Smooth muscle cell (in vitro differentiated cells): ENCODE measurements around the gene PTPRN2. TPM values are rescaled to one million over a fixed set of nuclear protein-coding genes. Genes with fewer than 3 reads are reported as not detected.

Experiments used
- DNase-seq: peaks from one replicate; lab custom pipeline; 2025; ENCODE audit not compliant: unreplicated experiment; lab: John Stamatoyannopoulos, UW
- H2AFZ ChIP-seq: fragments of 200-600 bp; sonication (generic); 2 replicates; pipeline ENCODE4 v1.6.0; 2016; ENCODE audit warnings: antibody characterized with exemption, low read depth, mild to moderate bottlenecking
- H3F3A ChIP-seq: fragments of 200-600 bp; sonication (generic); 2 replicates; pipeline ENCODE4 v1.6.0; 2017; ENCODE audit warnings: antibody characterized with exemption, low read depth
- H3K27ac ChIP-seq: fragments of 200-600 bp; sonication (generic); 2 replicates; pipeline ENCODE4 v1.5.1; 2016; ENCODE audit warnings: low read depth, mild to moderate bottlenecking
- H3K27me3 ChIP-seq: fragments of 200-600 bp; sonication (generic); 2 replicates; pipeline ENCODE4 v1.6.1; 2016; ENCODE audit warnings: low read depth, mild to moderate bottlenecking
- H3K36me3 ChIP-seq: fragments of 200-600 bp; sonication (generic); 2 replicates; pipeline ENCODE4 v1.5.1; 2016; ENCODE audit warnings: low read depth
- H3K4me1 ChIP-seq: fragments of 200-600 bp; sonication (generic); 2 replicates; pipeline ENCODE4 v1.5.1; 2016; ENCODE audit warnings: low read depth
- H3K4me2 ChIP-seq: fragments of 200-600 bp; sonication (generic); 2 replicates; pipeline ENCODE4 v1.6.0; 2016; ENCODE audit warnings: mild to moderate bottlenecking
- H3K4me3 ChIP-seq: fragments of 200-600 bp; sonication (generic); 2 replicates; pipeline ENCODE4 v1.5.1; 2016; ENCODE audit warnings: mild to moderate bottlenecking
- H3K79me2 ChIP-seq: fragments of 200-600 bp; sonication (generic); 2 replicates; pipeline ENCODE4 v1.6.0; 2016; ENCODE audit warnings: low read depth, mild to moderate bottlenecking
- H3K9ac ChIP-seq: fragments of 200-600 bp; sonication (generic); 2 replicates; pipeline ENCODE4 v1.6.0; 2016; ENCODE audit warnings: low read depth
- H3K9me3 ChIP-seq: fragments of 200-600 bp; sonication (generic); replicated peaks from 2 replicates; pipeline ENCODE4 v1.5.1; 2016; ENCODE audit warnings: low read depth
- H4K20me1 ChIP-seq: fragments of 200-600 bp; sonication (generic); 2 replicates; pipeline ENCODE4 v1.6.0; 2016; ENCODE audit warnings: low read depth
- CTCF ChIP-seq: fragments of 200-600 bp; sonication (generic); IDR thresholded peaks from 2 replicates; pipeline ENCODE4 v1.5.1; 2017; ENCODE audit warnings: borderline replicate concordance, mild to moderate bottlenecking, antibody characterized with exemption; ENCODE audit not compliant: insufficient read depth, poor library complexity, severe bottlenecking
- whole genome bisulfite sequencing: methylation state at CpG from one replicate; pipeline ENCODE4 v1.1.7; 2016; ENCODE audit warnings: low lambda C conversion rate; 5-methylcytosine and 5-hydroxymethylcytosine counted together
- polyA plus RNA-seq: library from polyadenylated mRNA; unstranded; fragments of >200 nt; fragmentation: Nextera tagmentation; extraction: Ambion mirVana; gene quantifications from 2 replicates; pipeline ENCODE4 v1.2.1, GENCODE V29; 2016
- total RNA-seq: library from RNA; depleted of rRNA; stranded (reverse); fragments of >200 nt; gene quantifications from 2 replicates; pipeline ENCODE4 v1.2.3, GENCODE V29; 2014

PTPRN2 gene
- total and polyA plus RNA-seq, 2 experiments from 2014 or later, result 0.09 to 0.87 TPM

- no peak for DNase-seq
- WGBS, result 16% methylated on average over 21 of the region's 21 CpGs
Observed at GRCh38 chr7:157682946-157683746, 904.5 kb downstream of the PTPRN2 start.

GRCh38 chr7:157682064-157682945 is 905.3 kb downstream of the PTPRN2 start:
- no peaks in the 10 kb centered on the region for H3K36me3 ChIP-seq
- no peak overlapping the region for H3K27ac ChIP-seq
- no peaks in the 10 kb centered on the region for H3K79me2 ChIP-seq
- peaks cover 55% of the 10 kb centered on the region for H3K4me1 ChIP-seq
- no peak overlapping the region for H2AFZ ChIP-seq
- H4K20me1 ChIP-seq, result no peaks in the 10 kb centered on the region
- H3K9ac ChIP-seq, result no peak overlapping the region
- H3K4me3 ChIP-seq, result no peak overlapping the region
- TF ChIP-seq CTCF, result no peak
- no peak overlapping the region for H3K4me2 ChIP-seq
- WGBS, result 49% methylated on average over 28 of the region's 28 CpGs
- H3K27me3 ChIP-seq, result peaks cover 100% of the 10 kb centered on the region
- no peak for DNase-seq
- no peaks in the 10 kb centered on the region for H3F3A ChIP-seq
- no peaks in the 10 kb centered on the region for H3K9me3 ChIP-seq

More at GRCh38 chr7:157682946-157683746, 904.5 kb downstream of the PTPRN2 start:
- Histone ChIP-seq H3K79me2 (no peaks in the 10 kb centered on the region), H2AFZ (no peak overlapping the region), H3K9me3 (no peaks in the 10 kb centered on the region), H3K27me3 (peaks cover 100% of the 10 kb centered on the region), H4K20me1 (no peaks in the 10 kb centered on the region), H3F3A (no peaks in the 10 kb centered on the region), H3K9ac (no peak overlapping the region), H3K27ac (no peak overlapping the region), H3K36me3 (no peaks in the 10 kb centered on the region), H3K4me2 (no peak overlapping the region), H3K4me1 (peaks cover 64% of the 10 kb centered on the region), H3K4me3 (no peak overlapping the region)
- TF ChIP-seq CTCF, result no peak

- H3K4me1 ChIP-seq, result peaks cover 42% of the 10 kb centered on the region
- no peak overlapping the region for H3K4me3 ChIP-seq
- no peaks in the 10 kb centered on the region for H3F3A ChIP-seq
- no peak overlapping the region for H3K4me2 ChIP-seq
- no peak for TF ChIP-seq CTCF
- no peak overlapping the region for H3K9ac ChIP-seq
- WGBS, result 31% methylated on average over 9 of the region's 9 CpGs
- H3K27me3 ChIP-seq, result peaks cover 88% of the 10 kb centered on the region
- no peaks in the 10 kb centered on the region for H3K9me3 ChIP-seq
- H2AFZ ChIP-seq, result no peak overlapping the region
- no peaks in the 10 kb centered on the region for H3K79me2 ChIP-seq
- DNase-seq, result no peak
- H4K20me1 ChIP-seq, result no peaks in the 10 kb centered on the region
- no peaks in the 10 kb centered on the region for H3K36me3 ChIP-seq
- no peak overlapping the region for H3K27ac ChIP-seq
Observed at GRCh38 chr7:157679607-157680006, 908.0 kb downstream of the PTPRN2 start.
